Epithelial cell of proximal tubule (primary cell): ENCODE data around the gene KCTD16. TPM values are rescaled to one million over a fixed set of nuclear protein-coding genes. Genes with fewer than 3 reads are reported as not detected.

ENCODE experiments used
- DNase-seq: peaks from one replicate; pipeline ENCODE4 v3.0.0-alpha.2; 2011; ENCODE audit warnings: low read depth
- H3K4me3 ChIP-seq: 2 replicates; pipeline ENCODE4 v1.5.1; 2011; ENCODE audit warnings: low read depth, mild to moderate bottlenecking, low read length
- total RNA-seq: library from RNA; depleted of rRNA; stranded (reverse); fragments of >200 nt; gene quantifications from 2 replicates; pipeline ENCODE4 v1.2.3, GENCODE V29; 2015
- TF ChIP-seq, protein P1 (sequence below): conservative IDR thresholded peaks from 2 replicates; pipeline ENCODE4 v1.5.1; 2012; ENCODE audit warnings: low read depth, mild to moderate bottlenecking, low read length

The KCTD16 gene
- total RNA-seq, 1 donor from 2014 or later: 0.06 TPM

DNA sequence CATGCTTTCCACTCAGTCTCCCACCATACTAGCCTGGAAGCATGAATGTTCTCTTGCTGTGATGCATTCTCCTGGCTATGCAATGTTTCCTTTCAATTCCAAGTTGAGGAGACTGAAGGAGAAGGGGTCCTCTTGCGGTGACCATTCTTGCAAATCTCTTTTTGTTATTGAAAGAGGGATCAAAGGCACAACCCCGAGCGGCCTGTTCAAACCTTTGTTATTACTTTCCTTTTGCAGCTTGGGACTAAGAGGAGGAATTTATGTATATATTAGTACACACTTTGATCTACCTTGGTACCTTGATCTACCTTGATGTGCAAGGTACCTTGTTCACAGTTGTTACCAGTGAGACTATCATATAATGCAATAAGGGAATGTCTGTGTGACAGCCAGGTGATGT is 147.3 kb downstream of the KCTD16 start:
- no peak overlapping the region for H3K4me3 ChIP-seq
- DNase-seq: no peak
- TF ChIP-seq, protein P1, sequence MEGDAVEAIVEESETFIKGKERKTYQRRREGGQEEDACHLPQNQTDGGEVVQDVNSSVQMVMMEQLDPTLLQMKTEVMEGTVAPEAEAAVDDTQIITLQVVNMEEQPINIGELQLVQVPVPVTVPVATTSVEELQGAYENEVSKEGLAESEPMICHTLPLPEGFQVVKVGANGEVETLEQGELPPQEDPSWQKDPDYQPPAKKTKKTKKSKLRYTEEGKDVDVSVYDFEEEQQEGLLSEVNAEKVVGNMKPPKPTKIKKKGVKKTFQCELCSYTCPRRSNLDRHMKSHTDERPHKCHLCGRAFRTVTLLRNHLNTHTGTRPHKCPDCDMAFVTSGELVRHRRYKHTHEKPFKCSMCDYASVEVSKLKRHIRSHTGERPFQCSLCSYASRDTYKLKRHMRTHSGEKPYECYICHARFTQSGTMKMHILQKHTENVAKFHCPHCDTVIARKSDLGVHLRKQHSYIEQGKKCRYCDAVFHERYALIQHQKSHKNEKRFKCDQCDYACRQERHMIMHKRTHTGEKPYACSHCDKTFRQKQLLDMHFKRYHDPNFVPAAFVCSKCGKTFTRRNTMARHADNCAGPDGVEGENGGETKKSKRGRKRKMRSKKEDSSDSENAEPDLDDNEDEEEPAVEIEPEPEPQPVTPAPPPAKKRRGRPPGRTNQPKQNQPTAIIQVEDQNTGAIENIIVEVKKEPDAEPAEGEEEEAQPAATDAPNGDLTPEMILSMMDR: no peak

DNA sequence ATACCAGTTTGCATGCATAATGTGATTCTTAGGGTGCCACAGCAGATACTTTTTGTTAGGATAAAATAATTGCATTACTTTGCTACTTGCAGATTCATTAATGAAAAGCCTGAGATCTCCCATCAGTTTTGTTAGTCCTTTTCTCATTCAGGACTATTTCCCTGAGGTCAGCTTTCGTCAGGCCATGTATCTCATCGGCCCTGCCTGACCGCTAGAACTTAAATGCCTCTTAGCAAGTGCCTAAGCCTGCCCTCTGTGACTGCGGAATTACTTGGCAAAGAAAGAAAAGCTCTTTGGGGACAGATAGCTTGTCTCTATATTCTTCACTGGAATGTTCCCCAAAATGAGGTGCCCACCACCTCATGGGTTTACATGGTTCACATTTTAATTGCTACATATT is 147.8 kb downstream of the KCTD16 start:
- TF ChIP-seq, protein P1: no peak
- no peak overlapping the region for H3K4me3 ChIP-seq
- no peak for DNase-seq

DNA sequence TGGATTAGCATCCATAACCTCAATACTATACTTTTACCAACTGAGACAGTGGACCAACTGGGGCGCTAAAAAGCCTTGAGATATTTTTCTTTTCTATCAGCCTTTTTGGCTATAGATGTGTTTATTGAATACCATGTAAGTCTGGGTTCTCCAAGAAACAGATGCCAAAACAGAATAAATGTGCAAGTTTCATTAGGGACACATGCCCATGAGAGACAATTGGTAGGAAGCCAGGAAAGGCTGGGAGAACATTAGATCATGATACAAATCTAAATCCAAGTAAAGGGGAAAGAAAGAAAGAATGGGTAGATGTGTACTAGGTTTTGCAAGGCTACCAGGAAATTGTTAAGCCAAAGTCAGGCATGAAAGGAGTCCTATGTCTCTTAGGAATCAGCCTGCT is 152.5 kb downstream of the KCTD16 start:
- no peak overlapping the region for H3K4me3 ChIP-seq
- TF ChIP-seq, protein P1: no peak
- DNase-seq: no peak

DNA sequence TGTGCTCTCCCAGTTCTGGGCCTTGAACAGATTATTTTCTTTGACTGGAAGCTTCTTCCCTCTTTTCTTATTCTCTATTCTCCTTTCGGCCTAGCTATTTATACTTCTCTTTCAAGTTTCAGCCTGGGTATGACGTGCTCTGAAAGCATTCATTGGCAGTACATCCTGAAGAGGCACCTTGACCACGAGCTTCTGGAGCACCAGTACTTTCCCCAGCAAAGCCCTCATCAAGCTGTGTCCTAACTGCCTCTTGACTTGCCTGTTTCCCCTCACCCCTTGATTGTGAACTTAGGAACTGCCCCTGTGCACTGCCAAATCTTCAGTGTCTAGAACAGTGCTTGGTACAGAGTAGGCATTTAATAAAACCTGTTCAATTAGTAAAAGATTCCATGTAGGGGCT is 154.9 kb downstream of the KCTD16 start:
- DNase-seq: no peak
- H3K4me3 ChIP-seq: no peak overlapping the region
- TF ChIP-seq, protein P1: no peak

DNA sequence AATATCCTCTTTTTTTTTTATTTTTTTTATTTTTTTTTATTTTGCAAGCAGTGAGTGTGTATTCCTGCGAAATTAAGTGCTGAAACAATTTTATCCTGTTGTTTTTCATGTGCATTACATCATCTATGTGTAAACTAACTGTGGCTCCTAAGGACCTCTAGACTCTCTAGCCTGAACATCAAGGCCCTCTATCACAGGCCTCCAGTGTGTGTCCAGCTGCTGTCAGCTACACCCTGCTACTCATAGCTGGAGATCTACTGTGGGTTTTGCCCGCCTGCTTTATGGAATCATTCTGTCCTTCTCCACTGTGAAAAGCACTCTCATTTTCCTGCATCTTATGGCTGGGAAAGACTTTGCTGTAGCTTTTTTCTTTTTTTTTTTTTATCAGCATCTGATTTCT is 157.8 kb downstream of the KCTD16 start:
- no peak for DNase-seq
- TF ChIP-seq, protein P1: no peak
- no peak overlapping the region for H3K4me3 ChIP-seq

DNA sequence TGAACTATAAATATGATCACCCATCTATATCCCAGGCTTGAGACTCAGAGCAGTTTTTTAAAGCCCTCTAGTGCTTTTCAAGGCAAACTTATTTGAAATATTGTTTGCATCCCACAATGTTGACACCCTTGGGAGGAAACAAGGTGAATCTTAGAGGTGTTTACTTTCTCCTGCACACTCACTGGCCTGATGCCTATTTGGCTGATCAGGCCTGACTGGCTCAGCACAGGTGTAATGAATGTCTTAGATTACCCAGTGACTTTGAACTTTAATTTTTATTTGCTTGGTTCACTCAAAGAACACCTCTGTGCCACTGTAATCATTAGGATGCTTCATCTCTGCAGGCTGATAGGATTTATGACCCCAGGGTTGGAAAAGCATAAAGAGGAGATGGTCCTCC is 158.3 kb downstream of the KCTD16 start:
- TF ChIP-seq, protein P1: no peak
- no peak overlapping the region for H3K4me3 ChIP-seq
- DNase-seq: no peak

DNA sequence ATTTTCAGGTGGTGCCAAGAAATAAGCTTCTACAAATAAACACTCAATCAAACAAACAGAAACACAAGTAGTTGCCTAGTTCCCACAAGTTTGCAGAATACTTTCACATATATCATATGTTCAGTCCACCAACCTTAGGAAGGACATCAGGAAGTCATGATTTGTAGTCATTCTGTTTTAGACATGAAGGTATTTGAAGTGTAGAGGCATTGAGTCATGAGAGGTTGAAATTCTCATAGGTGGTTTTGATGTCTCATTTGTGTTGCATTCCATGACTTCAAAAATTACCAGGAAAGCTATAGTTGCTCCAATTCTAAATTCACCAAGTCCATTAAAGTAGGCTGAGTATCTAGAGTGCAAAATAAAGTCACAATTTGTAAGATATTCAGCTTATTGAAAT is 159.0 kb downstream of the KCTD16 start:
- no peak overlapping the region for H3K4me3 ChIP-seq
- DNase-seq: no peak
- TF ChIP-seq, protein P1: no peak
